NCI-H2107 treated with DMSO at 0.1 percent for 48 hours (cell line): ENCODE data around the gene KRT79.

Experiments
- DNase-seq: peaks from one replicate; lab custom pipeline; 2025; ENCODE audit not compliant: unreplicated experiment; lab: John Stamatoyannopoulos, UW

The KRT79 gene

DNA sequence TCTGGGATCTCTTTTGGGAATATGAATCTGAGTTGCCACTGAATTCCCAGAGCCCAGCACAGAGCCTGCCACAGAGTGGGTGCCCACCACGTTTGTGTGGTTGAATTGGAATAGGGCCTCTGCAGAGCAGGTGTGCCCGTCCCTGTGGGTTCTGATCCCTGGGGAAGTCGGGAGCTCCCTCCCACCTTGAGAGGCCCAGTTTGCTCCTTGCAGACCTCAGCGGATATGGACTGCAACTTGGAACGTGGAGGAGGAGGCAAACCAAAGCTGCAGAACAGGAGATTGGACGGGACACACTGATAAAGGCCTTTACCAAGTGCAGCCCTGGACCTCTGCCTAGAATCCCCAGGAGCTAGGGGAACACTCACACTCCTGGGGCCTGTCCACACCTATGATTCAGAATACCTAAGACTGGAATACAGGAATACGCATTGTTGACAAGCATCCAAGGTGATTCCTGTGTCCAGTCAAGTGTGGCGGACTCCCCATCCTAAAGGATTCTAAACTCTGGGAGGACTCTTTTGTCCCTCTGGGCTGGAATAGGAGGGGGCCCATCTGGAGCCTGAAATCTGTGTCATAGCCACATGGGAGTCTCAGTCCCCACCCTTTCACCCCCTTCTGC, 59.4 kb downstream of the KRT79 start:
- DNase-seq = no peak

DNA sequence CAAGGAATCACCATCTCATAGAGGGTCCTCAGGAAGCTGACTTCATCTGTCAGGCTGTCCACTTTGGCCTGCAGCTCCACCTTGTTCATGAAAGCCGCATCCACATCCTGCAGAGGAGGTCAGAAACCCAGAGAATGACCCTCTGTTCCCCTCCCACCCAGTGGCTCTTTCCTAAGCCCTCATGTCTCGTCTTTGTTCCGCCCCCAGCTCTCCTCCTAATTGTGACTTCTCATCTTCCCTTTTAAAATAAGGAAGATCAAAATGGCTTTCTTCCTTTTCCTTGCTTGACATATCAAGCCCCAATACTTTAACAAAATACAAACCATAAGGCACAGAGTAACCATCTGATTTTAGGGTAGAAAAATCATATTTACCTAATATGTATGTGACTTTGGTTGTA, 61.3 kb downstream of the KRT79 start:
- no peak for DNase-seq

DNA sequence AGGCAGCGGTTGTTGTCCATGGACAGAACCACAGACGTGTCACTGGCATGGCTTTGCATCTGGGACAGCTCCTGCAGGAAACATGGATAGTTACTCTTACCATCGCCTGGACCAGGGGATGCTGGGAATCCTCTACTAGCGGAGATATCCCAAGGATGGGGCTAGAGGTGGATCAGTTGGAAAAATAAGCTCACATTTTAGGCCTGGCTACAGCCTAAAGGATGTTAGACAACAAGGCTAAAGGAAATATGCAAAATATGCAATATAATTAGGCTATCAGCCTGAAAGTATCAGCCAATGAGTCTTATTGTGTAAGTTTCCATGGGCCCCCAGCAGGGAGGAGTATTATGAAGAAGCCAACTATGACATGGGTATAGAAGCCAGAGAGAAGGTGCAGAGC, 61.9 kb downstream of the KRT79 start:
- no peak for DNase-seq

DNA sequence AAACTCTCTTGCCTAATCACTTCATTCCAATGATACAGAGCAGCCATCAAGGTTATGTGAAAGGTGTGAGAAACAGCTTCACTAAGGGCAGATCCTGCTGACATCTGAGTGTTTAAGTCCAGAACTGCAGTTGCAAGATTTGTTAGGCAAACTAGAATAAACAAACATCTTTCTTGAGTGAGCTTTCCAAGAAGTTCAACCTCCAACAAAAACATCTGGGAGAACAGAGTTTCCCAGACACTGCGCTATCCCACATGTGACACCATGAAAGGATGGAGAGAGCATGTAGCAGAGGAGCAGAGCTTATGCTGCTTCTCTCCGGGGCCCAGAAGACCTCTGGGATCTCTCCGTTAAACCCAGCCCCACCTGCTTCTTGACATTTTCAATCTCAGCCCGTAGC, 62.6 kb downstream of the KRT79 start:
- no peak for DNase-seq
